GM20431 (cell line): ENCODE results near the gene NTN3.

Source experiments
- in situ Hi-C: fragments of 300-500 bp; cut with MseI, MboI; formaldehyde crosslinking; loops from one replicate; pipeline ENCODE4 v1.15.0; 2020; ENCODE audit warnings: low sequenced_read_pairs; ENCODE audit not compliant: unreplicated experiment

NTN3 gene

GRCh38 chr16:2465653-2466415 is 5.3 kb upstream of the NTN3 start:
- in situ Hi-C loops: no loop called here

- in situ Hi-C loops: no loop called here
Measured at GRCh38 chr16:2466667-2467527, 4.2 kb upstream of the NTN3 start.

GRCh38 chr16:2467528-2468232 is 3.4 kb upstream of the NTN3 start:
- in situ Hi-C loops: no loop called here

GRCh38 chr16:2468233-2468724 is 2.8 kb upstream of the NTN3 start:
- in situ Hi-C loops: no loop called here

GRCh38 chr16:2468725-2469398 is 2.2 kb upstream of the NTN3 start:
- in situ Hi-C loops: no loop called here

- in situ Hi-C loops: no loop called here
Measured at GRCh38 chr16:2469399-2470233, 1.5 kb upstream of the NTN3 start.

- in situ Hi-C loops: no loop called here
Measured at GRCh38 chr16:2470234-2470601, 879 bp upstream of the NTN3 start.

- in situ Hi-C loops: no loop called here
Measured at GRCh38 chr16:2470603-2471015, 488 bp upstream of the NTN3 start.

- in situ Hi-C loops: no loop called here
Measured at GRCh38 chr16:2471653-2472487, 773 bp downstream of the NTN3 start.

GRCh38 chr16:2472488-2472864 is 1.4 kb downstream of the NTN3 start:
- in situ Hi-C loops: no loop called here

- in situ Hi-C loops: no loop called here
Measured at GRCh38 chr16:2472885-2473445, 1.9 kb downstream of the NTN3 start.

- in situ Hi-C loops: no loop called here
Measured at GRCh38 chr16:2473446-2473926, 2.4 kb downstream of the NTN3 start.

- in situ Hi-C loops: no loop called here
Measured at GRCh38 chr16:2473999-2474876, 3.1 kb downstream of the NTN3 start.

- in situ Hi-C loops: loop anchor here (25.0 kb wide), 1 partner anchor 138 kb away; the partner anchor contains the start of gene ABCA3
Measured at GRCh38 chr16:2474877-2475412, 3.8 kb downstream of the NTN3 start, which contains the start of gene TBC1D24. Gene TBC1D24, plus strand, starts transcription at chr16:2475127. Its CDS starts 21,022 bp downstream, at chr16:2496149.

GRCh38 chr16:2475413-2476344 is 4.6 kb downstream of the NTN3 start:
- in situ Hi-C loops: loop anchor here (25.0 kb wide), 1 partner anchor 138 kb away; the partner anchor contains the start of gene ABCA3
